K562 (cell line): ENCODE results near the gene FAM117A. TPM values are rescaled to one million over a fixed set of nuclear protein-coding genes. Genes with fewer than 3 reads are reported as not detected.

Experiments
- BACH1 ChIP-seq: fragments of 200-800 bp; sonication (Bioruptor generic); IDR thresholded peaks from 2 replicates; pipeline ENCODE4 v1.6.1; 2016; ENCODE audit warnings: missing genetic modification characterization, missing compliant biosample characterization
- FOS ChIP-seq: IDR thresholded peaks from 3 replicates; pipeline ENCODE4 v1.6.1; 2011; ENCODE audit not compliant: insufficient read length; ENCODE audit errors: extremely low read depth
- HNRNPH1 ChIP-seq: fragments of 200-400 bp; formaldehyde crosslinking; optimal IDR thresholded peaks from 2 replicates; pipeline ENCODE3; 2017; ENCODE audit warnings: low read depth, mild to moderate bottlenecking, low read length, moderate library complexity
- L3MBTL2 ChIP-seq: fragments of 450-650 bp; IDR thresholded peaks from 2 replicates; pipeline ENCODE4 v1.6.1; 2016; ENCODE audit warnings: mild to moderate bottlenecking, moderate library complexity
- NBN ChIP-seq: fragments of 450-650 bp; IDR thresholded peaks from 2 replicates; pipeline ENCODE4 v1.6.1; 2016; ENCODE audit warnings: low read depth, mild to moderate bottlenecking
- POLR2G ChIP-seq: fragments of 200-400 bp; formaldehyde crosslinking; IDR thresholded peaks from 2 replicates; pipeline ENCODE4 v1.6.1; 2017; ENCODE audit warnings: low read depth, mild to moderate bottlenecking, antibody characterized with exemption, low read length, moderate library complexity
- SMAD4 ChIP-seq: fragments of 250-450 bp; sonication (Bioruptor Pico); conservative IDR thresholded peaks from 2 replicates; pipeline ENCODE4 v1.8.0; 2021; ENCODE audit warnings: inconsistent platforms, mild to moderate bottlenecking, moderate library complexity
- SRF ChIP-seq, 2 experiments: fragments of 250-450, 450-650 bp in 1 of 2; sonication (Bioruptor Pico) in 1 of 2; sonication (generic) in 1 of 2; formaldehyde crosslinking; IDR thresholded peaks; 2 replicates each; pipeline versions ENCODE4 v1.5.0 to v1.5.1; 2020 to 2022; ENCODE audit warnings: mild to moderate bottlenecking in 1 of 2, missing genetic modification reagents in 1 of 2
- TFAM ChIP-seq: fragments of 250-450 bp; sonication (Bioruptor Pico); conservative IDR thresholded peaks from 2 replicates; pipeline ENCODE4 v1.5.0; 2021; ENCODE audit warnings: mild to moderate bottlenecking, moderate library complexity
- ZBTB7A ChIP-seq: IDR thresholded peaks from 2 replicates; pipeline ENCODE4 v1.6.1; 2011; ENCODE audit warnings: low read depth, mild to moderate bottlenecking, low read length, moderate library complexity, borderline replicate concordance; ENCODE audit not compliant: control insufficient read depth
- ZNF785 ChIP-seq: fragments of 250-450 bp; sonication (Bioruptor Pico); IDR thresholded peaks from 2 replicates; pipeline ENCODE4 v1.4.0; 2020; ENCODE audit warnings: mild to moderate bottlenecking
- polyA plus RNA-seq, 8 experiments: library from polyadenylated mRNA; depleted of rRNA in 4 of 8; stranded (reverse) in 5 of 8; unstranded in 3 of 8; fragments of >200 nt; fragmentation: Nextera tagmentation in 2 of 8; fragmentation: Illumina TruSeq in 1 of 8; extraction: Ambion mirVana in 2 of 8; extraction: Trizol in 1 of 8; gene quantifications; 2 replicates each; pipeline versions ENCODE4 v1.2.1 to v1.2.3, GENCODE V29; 2011 to 2014; ENCODE audit warnings: inconsistent platforms in 1 of 8, missing spikeins in 1 of 8
- total RNA-seq, 7 experiments: library from RNA; depleted of rRNA in 6 of 7; stranded (reverse); fragments of >200 nt in 6 of 7; fragmentation: Illumina TruSeq in 2 of 7; extraction: Trizol in 2 of 7; gene quantifications; 2 replicates each; pipeline versions ENCODE4 v1.2.1 to v1.2.3, GENCODE V29; 2011 to 2021; ENCODE audit warnings: low replicate concordance in 1 of 7
- TF ChIP-seq, protein P1 (sequence below): sonication (generic); formaldehyde crosslinking; IDR thresholded peaks from 2 replicates; pipeline ENCODE4 v1.8.1; 2023; ENCODE audit warnings: missing genetic modification reagents, mild to moderate bottlenecking, borderline replicate concordance
- TF ChIP-seq, protein P2 (sequence below): sonication (generic); formaldehyde crosslinking; IDR thresholded peaks from 2 replicates; pipeline ENCODE4 v1.9.0; 2022; ENCODE audit warnings: mild to moderate bottlenecking, missing genetic modification reagents
- TF ChIP-seq, protein P3 (sequence below): fragments of 450-650 bp; IDR thresholded peaks from 2 replicates; pipeline ENCODE4 v1.7.0; 2016; ENCODE audit warnings: borderline replicate concordance
- TF ChIP-seq, protein P4 (sequence below), 3 experiments: fragments of 200-800 bp in 1 of 3; fragments of 250-450 bp in 1 of 3; fragments of 450-650 bp in 1 of 3; sonication (Bioruptor Pico) in 1 of 3; sonication (Bioruptor generic) in 1 of 3; formaldehyde crosslinking in 1 of 3; IDR thresholded peaks; 2 replicates each; pipeline versions ENCODE4 v1.6.1 to v1.8.0; 2016 to 2022; ENCODE audit warnings: mild to moderate bottlenecking in 2 of 3, missing genetic modification characterization in 2 of 3, missing compliant biosample characterization in 1 of 3, moderate library complexity in 1 of 3

Gene FAM117A
- total and polyA plus RNA-seq, 9 of the 15 experiments (the other 6 are each of a cell fraction or from before 2014, with no cell fraction given): 3.1 to 79.7 (median 36.6) TPM

DNA sequence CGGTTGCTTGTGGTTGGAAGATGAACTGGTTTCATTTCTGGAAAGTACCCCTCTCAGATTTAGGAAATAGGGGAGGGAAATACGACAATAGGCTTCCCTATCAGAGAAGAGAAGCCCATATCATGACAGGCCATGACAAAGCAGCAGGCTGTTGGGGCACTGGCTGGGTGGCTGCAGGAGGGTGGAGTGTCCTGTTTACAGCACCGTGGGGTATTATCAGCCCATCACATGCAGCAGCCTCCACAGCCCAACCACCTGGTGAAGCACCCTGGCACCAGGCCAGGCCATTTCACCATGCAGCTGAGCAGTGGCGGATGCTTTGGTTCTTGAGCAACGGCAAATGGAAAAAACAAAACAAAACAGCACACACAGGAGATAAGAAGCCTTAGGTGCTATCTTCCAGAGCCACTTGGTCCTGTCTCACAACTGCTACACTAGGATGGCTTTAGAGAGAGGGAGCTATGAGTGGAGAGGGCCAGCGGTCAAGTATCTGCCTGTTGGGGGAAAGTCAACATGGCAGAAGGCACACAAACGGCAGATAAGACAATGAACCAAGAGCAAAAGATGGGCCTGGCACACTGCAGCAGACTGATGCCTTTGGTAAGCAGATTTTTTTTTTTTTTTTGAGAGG is 24.2 kb downstream of the FAM117A start (continued):
- TF ChIP-seq ZBTB7A (0 out of 2 replicates have a peak, but pooled peaks have one; percentile 35), ZNF785 (CRISPR knock-in tag) (peak; percentile 24; the same call in 1 of the 2 replicates), L3MBTL2 (peak; percentile 73; the same call in 1 of the 2 replicates), NBN (peak; percentile 100), SRF (CRISPR knock-in tag; IDR thresholded peaks at IDR 0.05) (peak in 1 of 2 experiments; percentile 43; a peak in 2 of 4 replicates), TFAM (CRISPR knock-in tag) (no peak), SMAD4 (CRISPR knock-in tag) (peak; percentile 99), HNRNPH1 (no peak), BACH1 (tag) (peak; percentile 90), FOS (no peak), POLR2G (peak; percentile 43)
- TF ChIP-seq, protein P1, sequence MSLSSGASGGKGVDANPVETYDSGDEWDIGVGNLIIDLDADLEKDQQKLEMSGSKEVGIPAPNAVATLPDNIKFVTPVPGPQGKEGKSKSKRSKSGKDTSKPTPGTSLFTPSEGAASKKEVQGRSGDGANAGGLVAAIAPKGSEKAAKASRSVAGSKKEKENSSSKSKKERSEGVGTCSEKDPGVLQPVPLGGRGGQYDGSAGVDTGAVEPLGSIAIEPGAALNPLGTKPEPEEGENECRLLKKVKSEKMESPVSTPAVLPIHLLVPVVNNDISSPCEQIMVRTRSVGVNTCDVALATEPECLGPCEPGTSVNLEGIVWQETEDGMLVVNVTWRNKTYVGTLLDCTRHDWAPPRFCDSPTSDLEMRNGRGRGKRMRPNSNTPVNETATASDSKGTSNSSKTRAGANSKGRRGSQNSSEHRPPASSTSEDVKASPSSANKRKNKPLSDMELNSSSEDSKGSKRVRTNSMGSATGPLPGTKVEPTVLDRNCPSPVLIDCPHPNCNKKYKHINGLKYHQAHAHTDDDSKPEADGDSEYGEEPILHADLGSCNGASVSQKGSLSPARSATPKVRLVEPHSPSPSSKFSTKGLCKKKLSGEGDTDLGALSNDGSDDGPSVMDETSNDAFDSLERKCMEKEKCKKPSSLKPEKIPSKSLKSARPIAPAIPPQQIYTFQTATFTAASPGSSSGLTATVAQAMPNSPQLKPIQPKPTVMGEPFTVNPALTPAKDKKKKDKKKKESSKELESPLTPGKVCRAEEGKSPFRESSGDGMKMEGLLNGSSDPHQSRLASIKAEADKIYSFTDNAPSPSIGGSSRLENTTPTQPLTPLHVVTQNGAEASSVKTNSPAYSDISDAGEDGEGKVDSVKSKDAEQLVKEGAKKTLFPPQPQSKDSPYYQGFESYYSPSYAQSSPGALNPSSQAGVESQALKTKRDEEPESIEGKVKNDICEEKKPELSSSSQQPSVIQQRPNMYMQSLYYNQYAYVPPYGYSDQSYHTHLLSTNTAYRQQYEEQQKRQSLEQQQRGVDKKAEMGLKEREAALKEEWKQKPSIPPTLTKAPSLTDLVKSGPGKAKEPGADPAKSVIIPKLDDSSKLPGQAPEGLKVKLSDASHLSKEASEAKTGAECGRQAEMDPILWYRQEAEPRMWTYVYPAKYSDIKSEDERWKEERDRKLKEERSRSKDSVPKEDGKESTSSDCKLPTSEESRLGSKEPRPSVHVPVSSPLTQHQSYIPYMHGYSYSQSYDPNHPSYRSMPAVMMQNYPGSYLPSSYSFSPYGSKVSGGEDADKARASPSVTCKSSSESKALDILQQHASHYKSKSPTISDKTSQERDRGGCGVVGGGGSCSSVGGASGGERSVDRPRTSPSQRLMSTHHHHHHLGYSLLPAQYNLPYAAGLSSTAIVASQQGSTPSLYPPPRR (CRISPR knock-in tag): peak; percentile 98
- TF ChIP-seq, protein P2, sequence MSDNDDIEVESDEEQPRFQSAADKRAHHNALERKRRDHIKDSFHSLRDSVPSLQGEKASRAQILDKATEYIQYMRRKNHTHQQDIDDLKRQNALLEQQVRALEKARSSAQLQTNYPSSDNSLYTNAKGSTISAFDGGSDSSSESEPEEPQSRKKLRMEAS: peak; percentile 98
- TF ChIP-seq, protein P3, sequence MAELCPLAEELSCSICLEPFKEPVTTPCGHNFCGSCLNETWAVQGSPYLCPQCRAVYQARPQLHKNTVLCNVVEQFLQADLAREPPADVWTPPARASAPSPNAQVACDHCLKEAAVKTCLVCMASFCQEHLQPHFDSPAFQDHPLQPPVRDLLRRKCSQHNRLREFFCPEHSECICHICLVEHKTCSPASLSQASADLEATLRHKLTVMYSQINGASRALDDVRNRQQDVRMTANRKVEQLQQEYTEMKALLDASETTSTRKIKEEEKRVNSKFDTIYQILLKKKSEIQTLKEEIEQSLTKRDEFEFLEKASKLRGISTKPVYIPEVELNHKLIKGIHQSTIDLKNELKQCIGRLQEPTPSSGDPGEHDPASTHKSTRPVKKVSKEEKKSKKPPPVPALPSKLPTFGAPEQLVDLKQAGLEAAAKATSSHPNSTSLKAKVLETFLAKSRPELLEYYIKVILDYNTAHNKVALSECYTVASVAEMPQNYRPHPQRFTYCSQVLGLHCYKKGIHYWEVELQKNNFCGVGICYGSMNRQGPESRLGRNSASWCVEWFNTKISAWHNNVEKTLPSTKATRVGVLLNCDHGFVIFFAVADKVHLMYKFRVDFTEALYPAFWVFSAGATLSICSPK: peak; percentile 97
- TF ChIP-seq, protein P4, sequence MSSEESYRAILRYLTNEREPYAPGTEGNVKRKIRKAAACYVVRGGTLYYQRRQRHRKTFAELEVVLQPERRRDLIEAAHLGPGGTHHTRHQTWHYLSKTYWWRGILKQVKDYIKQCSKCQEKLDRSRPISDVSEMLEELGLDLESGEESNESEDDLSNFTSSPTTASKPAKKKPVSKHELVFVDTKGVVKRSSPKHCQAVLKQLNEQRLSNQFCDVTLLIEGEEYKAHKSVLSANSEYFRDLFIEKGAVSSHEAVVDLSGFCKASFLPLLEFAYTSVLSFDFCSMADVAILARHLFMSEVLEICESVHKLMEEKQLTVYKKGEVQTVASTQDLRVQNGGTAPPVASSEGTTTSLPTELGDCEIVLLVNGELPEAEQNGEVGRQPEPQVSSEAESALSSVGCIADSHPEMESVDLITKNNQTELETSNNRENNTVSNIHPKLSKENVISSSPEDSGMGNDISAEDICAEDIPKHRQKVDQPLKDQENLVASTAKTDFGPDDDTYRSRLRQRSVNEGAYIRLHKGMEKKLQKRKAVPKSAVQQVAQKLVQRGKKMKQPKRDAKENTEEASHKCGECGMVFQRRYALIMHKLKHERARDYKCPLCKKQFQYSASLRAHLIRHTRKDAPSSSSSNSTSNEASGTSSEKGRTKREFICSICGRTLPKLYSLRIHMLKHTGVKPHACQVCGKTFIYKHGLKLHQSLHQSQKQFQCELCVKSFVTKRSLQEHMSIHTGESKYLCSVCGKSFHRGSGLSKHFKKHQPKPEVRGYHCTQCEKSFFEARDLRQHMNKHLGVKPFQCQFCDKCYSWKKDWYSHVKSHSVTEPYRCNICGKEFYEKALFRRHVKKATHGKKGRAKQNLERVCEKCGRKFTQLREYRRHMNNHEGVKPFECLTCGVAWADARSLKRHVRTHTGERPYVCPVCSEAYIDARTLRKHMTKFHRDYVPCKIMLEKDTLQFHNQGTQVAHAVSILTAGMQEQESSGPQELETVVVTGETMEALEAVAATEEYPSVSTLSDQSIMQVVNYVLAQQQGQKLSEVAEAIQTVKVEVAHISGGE (CRISPR knock-in tag; IDR thresholded peaks at IDR 0.05): peak in 1 of 3 experiments; percentile 93; a peak in 2 of 6 replicates
